ENCODE results near the gene MED13L. TPM values are rescaled to one million over a fixed set of nuclear protein-coding genes. Genes with fewer than 3 reads are reported as not detected.

Gene MED13L
- total and polyA plus RNA-seq, 2 donors (not counting 1 experiment from before 2014, with no cell fraction given) = 20.3 to 207 TPM

GRCh38 chr12:116024769-116025168 lies 252.7 kb downstream of the MED13L start:
- ChIA-PET POLR2A (no interaction called here), CTCF (no interaction called here)
- Histone ChIP-seq H3K4me1 (ENCODE audit: control insufficient read depth in 2 of 2, insufficient read depth in 2 of 2, low read length in 2 of 2) (peaks cover 0 to 7% of the 10 kb centered on the region in 2 donors), H4K20me1 (ENCODE audit: control insufficient read depth, insufficient read depth, low read length, poor library complexity, severe bottlenecking) (peaks cover 54% of the 10 kb centered on the region), H2AFZ (ENCODE audit: insufficient read depth, low read depth, low read length, poor library complexity, severe bottlenecking) (no peak overlapping the region), H3K27ac (ENCODE audit: low read length in 2 of 2) (no peak overlapping the region), H3K9ac (ENCODE audit: low read length) (no peak overlapping the region), H3K9me3 (ENCODE audit: control extremely low read depth in 1 of 3, control insufficient read depth in 2 of 3, insufficient read depth in 1 of 3, low read length in 2 of 3) (no peaks in the 10 kb centered on the region), H3K27me3 (replicated peaks in 1 of 4; ENCODE audit: control extremely low read depth in 1 of 4, control insufficient read depth in 3 of 4, insufficient read depth in 4 of 4, low read length in 3 of 4) (no peaks in the 10 kb centered on the region), H3K79me2 (ENCODE audit: control insufficient read depth, insufficient read depth, low read length) (peaks cover 37% of the 10 kb centered on the region), H3K4me3 (ENCODE audit: control extremely low read depth in 1 of 5, extremely low read depth in 1 of 5, insufficient read depth in 1 of 5, low read depth in 2 of 5, low read length in 4 of 5) (no peak overlapping the region), H3K36me3 (replicated peaks in 1 of 2; ENCODE audit: control extremely low read depth in 1 of 2, control insufficient read depth in 1 of 2, extremely low read depth in 1 of 2, insufficient read depth in 2 of 2, low read length in 1 of 2) (peaks cover 4 to 5% of the 10 kb centered on the region in 2 experiments), H3K4me2 (replicated peaks; ENCODE audit: low read depth, low read length, poor library complexity, severe bottlenecking) (no peak overlapping the region)
- TF ChIP-seq EZH2 (IDR thresholded peaks at IDR 0.05; ENCODE audit: borderline replicate concordance, insufficient read depth, low read depth, low read length, poor library complexity, severe bottlenecking) = no peak
- TF ChIP-seq CTCF (IDR thresholded peaks at IDR 0.05) = no peak
- intact Hi-C loops (cut with micrococcal nuclease) = no loop called here
- H3K9me3 Mint-ChIP-seq (ENCODE audit: insufficient read depth) = no peaks in the 10 kb centered on the region
- H3K4me1 Mint-ChIP-seq = peaks cover 34% of the 10 kb centered on the region
- no peak overlapping the region for H3K4me3 Mint-ChIP-seq
- WGBS (ENCODE audit: insufficient coverage) = no CpG with 5 or more reads among the region's 2 CpGs
- H3K27ac Mint-ChIP-seq = no peak overlapping the region
- no peak for ATAC-seq (ENCODE audit: low read depth)
- DNase-seq = no peak
- H3K27me3 Mint-ChIP-seq = no peaks in the 10 kb centered on the region

GRCh38 chr12:116019415-116019814 lies 258.1 kb downstream of the MED13L start:
- peaks cover 5% of the 10 kb centered on the region for H3K79me2 ChIP-seq (ENCODE audit: control insufficient read depth, insufficient read depth, low read length)
- CTCF ChIA-PET = no interaction called here
- peaks cover 28% of the 10 kb centered on the region for H4K20me1 ChIP-seq (ENCODE audit: control insufficient read depth, insufficient read depth, low read length, poor library complexity, severe bottlenecking)
- no peaks in the 10 kb centered on the region for H3K4me1 ChIP-seq (ENCODE audit: control insufficient read depth in 2 of 2, insufficient read depth in 2 of 2, low read length in 2 of 2)
- H3K4me2 ChIP-seq (replicated peaks; ENCODE audit: low read depth, low read length, poor library complexity, severe bottlenecking) = no peak overlapping the region
- Mint-ChIP-seq H3K4me3 (no peak overlapping the region), H3K4me1 (peaks cover 6% of the 10 kb centered on the region), H3K27me3 (no peaks in the 10 kb centered on the region), H3K27ac (peak overlapping the region; percentile 47), H3K9me3 (ENCODE audit: insufficient read depth) (no peaks in the 10 kb centered on the region)
- no peak overlapping the region for H3K9ac ChIP-seq (ENCODE audit: low read length)
- TF ChIP-seq CTCF (IDR thresholded peaks at IDR 0.05) = no peak
- no peak for TF ChIP-seq EZH2 (IDR thresholded peaks at IDR 0.05; ENCODE audit: borderline replicate concordance, insufficient read depth, low read depth, low read length, poor library complexity, severe bottlenecking)
- ATAC-seq (ENCODE audit: low read depth) (no peak), DNase-seq (no peak)
- H3K9me3 ChIP-seq (ENCODE audit: control extremely low read depth in 1 of 3, control insufficient read depth in 2 of 3, insufficient read depth in 1 of 3, low read length in 2 of 3) = no peaks in the 10 kb centered on the region
- no peaks in the 10 kb centered on the region for H3K27me3 ChIP-seq (replicated peaks in 1 of 4; ENCODE audit: control extremely low read depth in 1 of 4, control insufficient read depth in 3 of 4, insufficient read depth in 4 of 4, low read length in 3 of 4)
- no peak overlapping the region for H3K4me3 ChIP-seq (ENCODE audit: control extremely low read depth in 1 of 5, extremely low read depth in 1 of 5, insufficient read depth in 1 of 5, low read depth in 2 of 5, low read length in 4 of 5)
- intact Hi-C loops (cut with micrococcal nuclease) = loop anchor here (10.0 kb wide), 1 partner anchor 45 kb away; no protein-coding TSS in a partner anchor
- no peak overlapping the region for H3K27ac ChIP-seq (ENCODE audit: low read length in 2 of 2)
- POLR2A ChIA-PET = no interaction called here
- peaks cover 11 to 34% of the 10 kb centered on the region in 2 experiments for H3K36me3 ChIP-seq (replicated peaks in 1 of 2; ENCODE audit: control extremely low read depth in 1 of 2, control insufficient read depth in 1 of 2, extremely low read depth in 1 of 2, insufficient read depth in 2 of 2, low read length in 1 of 2)
- H2AFZ ChIP-seq (ENCODE audit: insufficient read depth, low read depth, low read length, poor library complexity, severe bottlenecking) = no peak overlapping the region

All from B cell (primary cell).